Smooth muscle cell (in vitro differentiated cells): ENCODE results near the gene SMC1A. TPM values are rescaled to one million over a fixed set of nuclear protein-coding genes. Genes with fewer than 3 reads are reported as not detected.

Experiments used
- DNase-seq: peaks from one replicate; lab custom pipeline; 2025; ENCODE audit not compliant: unreplicated experiment; lab: John Stamatoyannopoulos, UW
- H2AFZ ChIP-seq: fragments of 200-600 bp; sonication (generic); 2 replicates; pipeline ENCODE4 v1.6.0; 2016; ENCODE audit warnings: antibody characterized with exemption, low read depth, mild to moderate bottlenecking
- H3F3A ChIP-seq: fragments of 200-600 bp; sonication (generic); 2 replicates; pipeline ENCODE4 v1.6.0; 2017; ENCODE audit warnings: antibody characterized with exemption, low read depth
- H3K27ac ChIP-seq: fragments of 200-600 bp; sonication (generic); 2 replicates; pipeline ENCODE4 v1.5.1; 2016; ENCODE audit warnings: low read depth, mild to moderate bottlenecking
- H3K27me3 ChIP-seq: fragments of 200-600 bp; sonication (generic); 2 replicates; pipeline ENCODE4 v1.6.1; 2016; ENCODE audit warnings: low read depth, mild to moderate bottlenecking
- H3K36me3 ChIP-seq: fragments of 200-600 bp; sonication (generic); 2 replicates; pipeline ENCODE4 v1.5.1; 2016; ENCODE audit warnings: low read depth
- H3K4me1 ChIP-seq: fragments of 200-600 bp; sonication (generic); 2 replicates; pipeline ENCODE4 v1.5.1; 2016; ENCODE audit warnings: low read depth
- H3K4me2 ChIP-seq: fragments of 200-600 bp; sonication (generic); 2 replicates; pipeline ENCODE4 v1.6.0; 2016; ENCODE audit warnings: mild to moderate bottlenecking
- H3K4me3 ChIP-seq: fragments of 200-600 bp; sonication (generic); 2 replicates; pipeline ENCODE4 v1.5.1; 2016; ENCODE audit warnings: mild to moderate bottlenecking
- H3K79me2 ChIP-seq: fragments of 200-600 bp; sonication (generic); 2 replicates; pipeline ENCODE4 v1.6.0; 2016; ENCODE audit warnings: low read depth, mild to moderate bottlenecking
- H3K9ac ChIP-seq: fragments of 200-600 bp; sonication (generic); 2 replicates; pipeline ENCODE4 v1.6.0; 2016; ENCODE audit warnings: low read depth
- H3K9me3 ChIP-seq: fragments of 200-600 bp; sonication (generic); replicated peaks from 2 replicates; pipeline ENCODE4 v1.5.1; 2016; ENCODE audit warnings: low read depth
- H4K20me1 ChIP-seq: fragments of 200-600 bp; sonication (generic); 2 replicates; pipeline ENCODE4 v1.6.0; 2016; ENCODE audit warnings: low read depth
- CTCF ChIP-seq: fragments of 200-600 bp; sonication (generic); IDR thresholded peaks from 2 replicates; pipeline ENCODE4 v1.5.1; 2017; ENCODE audit warnings: borderline replicate concordance, mild to moderate bottlenecking, antibody characterized with exemption; ENCODE audit not compliant: insufficient read depth, poor library complexity, severe bottlenecking
- WGBS: methylation state at CpG from one replicate; pipeline ENCODE4 v1.1.7; 2016; ENCODE audit warnings: low lambda C conversion rate; 5-methylcytosine and 5-hydroxymethylcytosine counted together
- polyA plus RNA-seq: library from polyadenylated mRNA; unstranded; fragments of >200 nt; fragmentation: Nextera tagmentation; extraction: Ambion mirVana; gene quantifications from 2 replicates; pipeline ENCODE4 v1.2.1, GENCODE V29; 2016
- total RNA-seq: library from RNA; depleted of rRNA; stranded (reverse); fragments of >200 nt; gene quantifications from 2 replicates; pipeline ENCODE4 v1.2.3, GENCODE V29; 2014

The SMC1A gene
- total and polyA plus RNA-seq, 2 experiments from 2014 or later, result 18.3 to 19.7 TPM

- Histone ChIP-seq H3K4me2 (no peak overlapping the region), H3K36me3 (no peaks in the 10 kb centered on the region), H3K27ac (no peak overlapping the region), H2AFZ (no peak overlapping the region), H3K9ac (no peak overlapping the region), H3F3A (no peaks in the 10 kb centered on the region), H3K79me2 (no peaks in the 10 kb centered on the region), H3K4me1 (no peaks in the 10 kb centered on the region), H3K9me3 (no peaks in the 10 kb centered on the region), H3K27me3 (no peaks in the 10 kb centered on the region), H4K20me1 (no peaks in the 10 kb centered on the region), H3K4me3 (no peak overlapping the region)
- no peak for DNase-seq
- TF ChIP-seq CTCF, result no peak
- 54% methylated on average over 3 of the region's 3 CpGs for WGBS
Observed at GRCh38 chrX:53456254-53456653, 33.8 kb upstream of the SMC1A start.

- H3F3A ChIP-seq, result no peaks in the 10 kb centered on the region
- no peak overlapping the region for H3K4me3 ChIP-seq
- no peak for DNase-seq
- no peaks in the 10 kb centered on the region for H4K20me1 ChIP-seq
- no peaks in the 10 kb centered on the region for H3K4me1 ChIP-seq
- no peak overlapping the region for H3K4me2 ChIP-seq
- H3K36me3 ChIP-seq, result no peaks in the 10 kb centered on the region
- no peak for TF ChIP-seq CTCF
- no peak overlapping the region for H3K9ac ChIP-seq
- H2AFZ ChIP-seq, result no peak overlapping the region
- no peaks in the 10 kb centered on the region for H3K27me3 ChIP-seq
- H3K27ac ChIP-seq, result no peak overlapping the region
- H3K9me3 ChIP-seq, result no peaks in the 10 kb centered on the region
- H3K79me2 ChIP-seq, result no peaks in the 10 kb centered on the region
Observed at GRCh38 chrX:53452812-53453211, 30.4 kb upstream of the SMC1A start.

- TF ChIP-seq CTCF, result no peak
- 70% methylated on average over 3 of the region's 3 CpGs for WGBS
- no peak overlapping the region for H2AFZ ChIP-seq
Observed at GRCh38 chrX:53449632-53450031, 27.2 kb upstream of the SMC1A start.

GRCh38 chrX:53447441-53447840 is 25.0 kb upstream of the SMC1A start:
- no peak for DNase-seq
- no peaks in the 10 kb centered on the region for H4K20me1 ChIP-seq

More at GRCh38 chrX:53449632-53450031, 27.2 kb upstream of the SMC1A start:
- Histone ChIP-seq H3K4me3 (no peak overlapping the region), H3K9me3 (no peaks in the 10 kb centered on the region), H3K27ac (no peak overlapping the region), H3K4me1 (no peaks in the 10 kb centered on the region), H3K36me3 (no peaks in the 10 kb centered on the region), H3K4me2 (no peak overlapping the region), H3K79me2 (no peaks in the 10 kb centered on the region), H3F3A (no peaks in the 10 kb centered on the region), H3K27me3 (no peaks in the 10 kb centered on the region), H3K9ac (no peak overlapping the region), H4K20me1 (no peaks in the 10 kb centered on the region)
- DNase-seq, result no peak

More at GRCh38 chrX:53447441-53447840, 25.0 kb upstream of the SMC1A start:
- Histone ChIP-seq H3F3A (no peaks in the 10 kb centered on the region), H3K79me2 (no peaks in the 10 kb centered on the region), H3K9me3 (no peaks in the 10 kb centered on the region), H3K4me1 (no peaks in the 10 kb centered on the region), H3K9ac (no peak overlapping the region), H3K36me3 (no peaks in the 10 kb centered on the region), H3K27ac (no peak overlapping the region), H3K27me3 (no peaks in the 10 kb centered on the region), H3K4me3 (no peak overlapping the region), H3K4me2 (no peak overlapping the region), H2AFZ (no peak overlapping the region)
- 81% methylated on average over 2 of the region's 2 CpGs for WGBS
- TF ChIP-seq CTCF, result no peak
